ENCODE data around the gene PRB4. TPM values are rescaled to one million over a fixed set of nuclear protein-coding genes. Genes with fewer than 3 reads are reported as not detected.
"Not testable (repeated sequence)": the region's sequence is repeated elsewhere in the genome, so short reads cannot be mapped to it uniquely, and the experiment has no call there.

The PRB4 gene
- not detected for total RNA-seq

GRCh38 chr12:11310336-11310735 is at the start of gene PRB4:
TSS of gene PRB4 (minus strand) at chr12:11310436. CDS start at chr12:11310398, 38 bp downstream.
- DNase-seq (ENCODE audit: low spot score) = no peak

- not testable (repeated sequence) for DNase-seq (ENCODE audit: low spot score)
Observed at GRCh38 chr12:11351736-11352135, 41.5 kb upstream of the PRB4 start.

- DNase-seq (ENCODE audit: low spot score) = no peak
Observed at GRCh38 chr12:11348439-11348838, 38.2 kb upstream of the PRB4 start.

- no peak for DNase-seq (ENCODE audit: low spot score)
Observed at GRCh38 chr12:11347810-11348209, 37.6 kb upstream of the PRB4 start.

GRCh38 chr12:11344500-11344899 is 34.3 kb upstream of the PRB4 start:
- no peak for DNase-seq (ENCODE audit: low spot score)

GRCh38 chr12:11324426-11324825 is 14.2 kb upstream of the PRB4 start:
- no peak for DNase-seq (ENCODE audit: low spot score)

- DNase-seq (ENCODE audit: low spot score) = no peak
Observed at GRCh38 chr12:11321980-11322379, 11.7 kb upstream of the PRB4 start.

GRCh38 chr12:11307143-11307542 is 3.1 kb downstream of the PRB4 start:
- no peak for DNase-seq (ENCODE audit: low spot score)

GRCh38 chr12:11273449-11273848 is 36.8 kb downstream of the PRB4 start:
- DNase-seq (ENCODE audit: low spot score) = no peak

- no peak for DNase-seq (ENCODE audit: low spot score)
Observed at GRCh38 chr12:11269607-11270006, 40.6 kb downstream of the PRB4 start, which contains the start of gene PRB3. TSS of gene PRB3 (minus strand) at chr12:11269707. CDS start at chr12:11269669, 38 bp downstream.

- DNase-seq (ENCODE audit: low spot score) = no peak
Observed at GRCh38 chr12:11264501-11264900, 45.7 kb downstream of the PRB4 start.

Other genes starting within 250 kb of the PRB4 start
- gene TAS2R46, start 248.1 kb downstream of the PRB4 start, total RNA-seq = 5.4 TPM
- 3.0 TPM for gene TAS2R43, start 218.1 kb downstream of the PRB4 start, total RNA-seq
- gene TAS2R30, start 175.8 kb downstream of the PRB4 start, total RNA-seq = 11.8 TPM
- gene SMIM10L1, start 139.2 kb downstream of the PRB4 start, total RNA-seq = 7.7 TPM
- not detected for gene TAS2R42, start 123.5 kb downstream of the PRB4 start, total RNA-seq
- not detected for gene PRB3, start 40.7 kb downstream of the PRB4 start, total RNA-seq
- gene PRB2, start 85.1 kb upstream of the PRB4 start, total RNA-seq = not detected